Smooth muscle cell (in vitro differentiated cells): ENCODE measurements around the gene CADM1. TPM values are rescaled to one million over a fixed set of nuclear protein-coding genes. Genes with fewer than 3 reads are reported as not detected.

Experiments used
- DNase-seq: peaks from one replicate; lab custom pipeline; 2025; ENCODE audit not compliant: unreplicated experiment; lab: John Stamatoyannopoulos, UW
- H2AFZ ChIP-seq: fragments of 200-600 bp; sonication (generic); 2 replicates; pipeline ENCODE4 v1.6.0; 2016; ENCODE audit warnings: antibody characterized with exemption, low read depth, mild to moderate bottlenecking
- H3F3A ChIP-seq: fragments of 200-600 bp; sonication (generic); 2 replicates; pipeline ENCODE4 v1.6.0; 2017; ENCODE audit warnings: antibody characterized with exemption, low read depth
- H3K27ac ChIP-seq: fragments of 200-600 bp; sonication (generic); 2 replicates; pipeline ENCODE4 v1.5.1; 2016; ENCODE audit warnings: low read depth, mild to moderate bottlenecking
- H3K27me3 ChIP-seq: fragments of 200-600 bp; sonication (generic); 2 replicates; pipeline ENCODE4 v1.6.1; 2016; ENCODE audit warnings: low read depth, mild to moderate bottlenecking
- H3K36me3 ChIP-seq: fragments of 200-600 bp; sonication (generic); 2 replicates; pipeline ENCODE4 v1.5.1; 2016; ENCODE audit warnings: low read depth
- H3K4me1 ChIP-seq: fragments of 200-600 bp; sonication (generic); 2 replicates; pipeline ENCODE4 v1.5.1; 2016; ENCODE audit warnings: low read depth
- H3K4me2 ChIP-seq: fragments of 200-600 bp; sonication (generic); 2 replicates; pipeline ENCODE4 v1.6.0; 2016; ENCODE audit warnings: mild to moderate bottlenecking
- H3K4me3 ChIP-seq: fragments of 200-600 bp; sonication (generic); 2 replicates; pipeline ENCODE4 v1.5.1; 2016; ENCODE audit warnings: mild to moderate bottlenecking
- H3K79me2 ChIP-seq: fragments of 200-600 bp; sonication (generic); 2 replicates; pipeline ENCODE4 v1.6.0; 2016; ENCODE audit warnings: low read depth, mild to moderate bottlenecking
- H3K9ac ChIP-seq: fragments of 200-600 bp; sonication (generic); 2 replicates; pipeline ENCODE4 v1.6.0; 2016; ENCODE audit warnings: low read depth
- H3K9me3 ChIP-seq: fragments of 200-600 bp; sonication (generic); replicated peaks from 2 replicates; pipeline ENCODE4 v1.5.1; 2016; ENCODE audit warnings: low read depth
- H4K20me1 ChIP-seq: fragments of 200-600 bp; sonication (generic); 2 replicates; pipeline ENCODE4 v1.6.0; 2016; ENCODE audit warnings: low read depth
- WGBS: methylation state at CpG from one replicate; pipeline ENCODE4 v1.1.7; 2016; ENCODE audit warnings: low lambda C conversion rate; 5-methylcytosine and 5-hydroxymethylcytosine counted together
- polyA plus RNA-seq: library from polyadenylated mRNA; unstranded; fragments of >200 nt; fragmentation: Nextera tagmentation; extraction: Ambion mirVana; gene quantifications from 2 replicates; pipeline ENCODE4 v1.2.1, GENCODE V29; 2016
- total RNA-seq: library from RNA; depleted of rRNA; stranded (reverse); fragments of >200 nt; gene quantifications from 2 replicates; pipeline ENCODE4 v1.2.3, GENCODE V29; 2014
- TF ChIP-seq, protein P1 (sequence below): fragments of 200-600 bp; sonication (generic); IDR thresholded peaks from 2 replicates; pipeline ENCODE4 v1.5.1; 2017; ENCODE audit warnings: borderline replicate concordance, mild to moderate bottlenecking, antibody characterized with exemption; ENCODE audit not compliant: insufficient read depth, poor library complexity, severe bottlenecking

The CADM1 gene
- total and polyA plus RNA-seq, 2 experiments from 2014 or later = 158 to 167 TPM

DNA sequence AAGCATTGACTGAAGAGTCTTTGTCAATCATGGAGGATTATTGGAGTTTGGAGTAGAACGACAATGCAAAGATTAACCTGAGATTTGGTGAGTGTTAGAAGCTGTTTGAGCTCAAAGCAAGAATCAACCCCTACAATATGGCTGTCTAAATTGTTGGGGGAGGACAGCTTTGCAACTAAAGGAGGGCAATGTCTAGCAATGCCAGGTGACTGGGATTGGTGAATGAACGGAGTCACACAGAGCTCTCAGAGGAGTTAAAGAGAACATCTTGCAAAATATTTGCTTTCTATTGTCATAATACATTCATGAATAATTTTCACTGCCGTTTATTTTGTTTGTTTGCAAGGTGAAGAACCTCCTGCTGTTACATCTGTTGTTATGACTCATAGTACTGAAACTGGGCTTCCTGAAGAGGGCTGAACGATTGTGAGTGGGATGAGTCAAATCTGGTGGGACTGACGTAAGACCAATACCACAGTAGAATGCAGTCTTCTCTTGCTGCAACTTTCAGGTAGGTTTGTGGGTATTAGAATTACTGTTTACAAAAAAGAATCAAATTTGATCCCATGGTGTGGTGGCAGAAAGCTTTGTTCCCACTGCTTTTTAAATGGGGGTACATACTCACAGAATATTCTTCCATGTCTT is 281.9 kb downstream of the CADM1 start:
- no peak overlapping the region for H3K4me3 ChIP-seq
- H3K36me3 ChIP-seq = no peaks in the 10 kb centered on the region
- peak overlapping the region; percentile 69 for H3K9ac ChIP-seq
- no peak overlapping the region for H2AFZ ChIP-seq
- peak overlapping the region; percentile 84 for H3K27ac ChIP-seq
- no peaks in the 10 kb centered on the region for H4K20me1 ChIP-seq
- H3F3A ChIP-seq = no peaks in the 10 kb centered on the region
- H3K27me3 ChIP-seq = no peaks in the 10 kb centered on the region
- H3K4me2 ChIP-seq = no peak overlapping the region
- 45% methylated on average over 5 of the region's 5 CpGs for WGBS
- DNase-seq = no peak
- peaks cover 21% of the 10 kb centered on the region for H3K4me1 ChIP-seq
- TF ChIP-seq, protein P1, sequence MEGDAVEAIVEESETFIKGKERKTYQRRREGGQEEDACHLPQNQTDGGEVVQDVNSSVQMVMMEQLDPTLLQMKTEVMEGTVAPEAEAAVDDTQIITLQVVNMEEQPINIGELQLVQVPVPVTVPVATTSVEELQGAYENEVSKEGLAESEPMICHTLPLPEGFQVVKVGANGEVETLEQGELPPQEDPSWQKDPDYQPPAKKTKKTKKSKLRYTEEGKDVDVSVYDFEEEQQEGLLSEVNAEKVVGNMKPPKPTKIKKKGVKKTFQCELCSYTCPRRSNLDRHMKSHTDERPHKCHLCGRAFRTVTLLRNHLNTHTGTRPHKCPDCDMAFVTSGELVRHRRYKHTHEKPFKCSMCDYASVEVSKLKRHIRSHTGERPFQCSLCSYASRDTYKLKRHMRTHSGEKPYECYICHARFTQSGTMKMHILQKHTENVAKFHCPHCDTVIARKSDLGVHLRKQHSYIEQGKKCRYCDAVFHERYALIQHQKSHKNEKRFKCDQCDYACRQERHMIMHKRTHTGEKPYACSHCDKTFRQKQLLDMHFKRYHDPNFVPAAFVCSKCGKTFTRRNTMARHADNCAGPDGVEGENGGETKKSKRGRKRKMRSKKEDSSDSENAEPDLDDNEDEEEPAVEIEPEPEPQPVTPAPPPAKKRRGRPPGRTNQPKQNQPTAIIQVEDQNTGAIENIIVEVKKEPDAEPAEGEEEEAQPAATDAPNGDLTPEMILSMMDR = no peak
- no peaks in the 10 kb centered on the region for H3K9me3 ChIP-seq
- H3K79me2 ChIP-seq = no peaks in the 10 kb centered on the region

- WGBS = 80% methylated on average over 2 of the region's 2 CpGs
- TF ChIP-seq, protein P1 = no peak
- Histone ChIP-seq H3K36me3 (peaks cover 8% of the 10 kb centered on the region), H3K9ac (no peak overlapping the region), H3K27ac (peak overlapping the region; percentile 84), H3K27me3 (no peaks in the 10 kb centered on the region), H3K9me3 (no peaks in the 10 kb centered on the region), H2AFZ (no peak overlapping the region), H3K4me2 (no peak overlapping the region), H3K4me1 (peaks cover 15% of the 10 kb centered on the region), H3K4me3 (no peak overlapping the region), H3F3A (no peaks in the 10 kb centered on the region), H3K79me2 (no peaks in the 10 kb centered on the region), H4K20me1 (no peaks in the 10 kb centered on the region)
- DNase-seq = no peak
These were observed 282.6 kb downstream of the CADM1 start for GRCh38 chr11:115221461-115222069.

DNA sequence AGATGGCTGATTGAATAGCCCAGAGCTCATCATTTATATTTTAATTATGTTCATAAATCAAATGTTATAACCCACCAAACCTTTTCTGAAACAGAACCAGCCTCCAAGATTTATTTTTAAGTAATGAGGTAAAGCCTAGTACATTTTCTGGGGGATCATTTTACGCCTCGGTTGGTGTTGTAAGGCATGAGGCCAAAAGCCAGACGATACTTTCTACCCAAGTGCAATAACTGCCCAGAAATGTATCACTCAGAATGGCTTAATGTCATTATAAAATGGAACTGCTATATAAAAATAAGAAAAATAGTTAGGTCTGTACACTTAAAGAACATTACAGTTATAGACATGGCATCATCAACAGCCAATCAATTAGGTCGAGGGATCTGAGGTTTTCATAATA is 283.3 kb downstream of the CADM1 start:
- 98% methylated on average over 4 of the region's 4 CpGs for WGBS
- TF ChIP-seq, protein P1 = no peak

More for the DNA sequence above, 283.3 kb downstream of the CADM1 start:
- Histone ChIP-seq H3K9ac (no peak overlapping the region), H3K36me3 (peaks cover 11% of the 10 kb centered on the region), H3K4me2 (no peak overlapping the region), H4K20me1 (no peaks in the 10 kb centered on the region), H3K4me3 (no peak overlapping the region), H2AFZ (no peak overlapping the region), H3K4me1 (peaks cover 8% of the 10 kb centered on the region), H3K27me3 (no peaks in the 10 kb centered on the region), H3K9me3 (no peaks in the 10 kb centered on the region), H3F3A (no peaks in the 10 kb centered on the region), H3K79me2 (no peaks in the 10 kb centered on the region), H3K27ac (no peak overlapping the region)
- DNase-seq = no peak
